Left colon (tissue), 2 donors: ENCODE data around the gene ENOX1. TPM values are rescaled to one million over a fixed set of nuclear protein-coding genes. Genes with fewer than 3 reads are reported as not detected.
A peak's percentile ranks its signal among the peaks of the same experiment; 100 is the strongest.

ENCODE experiments used
- ATAC-seq: fragments of 200-7000 bp; cut with Tn5 transposase; one replicate; pipeline ENCODE4 v1.9.1; 2020; ENCODE audit warnings: mild to moderate bottlenecking, moderate library complexity
- DNase-seq, 2 donors: peaks; one replicate each; pipeline ENCODE4 v3.0.0-alpha.2; 2020
- intact Hi-C, 2 donors: fragments of 100-400 bp; cut with DNase I in 1 of 2; cut with micrococcal nuclease in 1 of 2; formaldehyde crosslinking; loops; one replicate each; pipeline versions ENCODE4 v1.11.2 to v1.14.0; 2022; cut with DNase I, micrococcal nuclease
- total RNA-seq, 2 donors: library from RNA; stranded (reverse); fragmentation: NEBNext Ultra II Directional; extraction: Animal tissue kit (Norgen Biotek cat#: 25700); gene quantifications; one replicate each; pipeline ENCODE4 v1.2.1, GENCODE V29; 2021
- donor health status: DM: no; HTN: no; CAD: no.
- donor health status: DM: yes; HTN: yes; CAD: no.

The ENOX1 gene
- total RNA-seq, 2 donors from 2014 or later, result 0.09 to 0.87 TPM

- DNase-seq (no peak), ATAC-seq (no peak)
- intact Hi-C loops, result no loop called here
These were observed 1.2 kb upstream of the ENOX1 start for GRCh38 chr13:43787997-43788396.

DNA sequence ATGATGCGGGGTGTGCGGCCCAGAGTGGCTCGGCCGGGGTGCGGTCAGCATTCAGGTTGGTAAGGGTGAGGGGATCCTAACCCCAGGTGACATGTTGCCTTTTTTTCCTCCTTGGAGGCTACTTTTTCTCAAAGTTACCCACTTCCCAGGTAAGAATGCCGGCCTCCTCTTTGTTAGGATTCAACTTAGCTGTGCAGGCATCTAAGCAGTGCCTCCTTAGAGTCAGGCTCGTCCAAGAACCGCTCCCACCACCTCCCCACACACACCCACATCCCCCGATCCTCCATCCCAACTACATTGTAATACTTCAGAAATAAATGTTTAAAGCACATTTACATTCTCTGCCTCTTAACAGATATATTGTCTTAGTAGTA is 733 bp upstream of the ENOX1 start:
- intact Hi-C loops, result no loop called here

GRCh38 chr13:43786472-43786765 is 353 bp downstream of the ENOX1 start:
- no peak for DNase-seq
- intact Hi-C loops, result no loop called here
- no peak for ATAC-seq

More for the DNA sequence above, 733 bp upstream of the ENOX1 start:
- ATAC-seq (no peak), DNase-seq (no peak)

GRCh38 chr13:43785650-43786471 is 911 bp downstream of the ENOX1 start:
- ATAC-seq (peak; percentile 65), DNase-seq (peak; percentile 60 to 78)
- intact Hi-C loops, result no loop called here

DNA sequence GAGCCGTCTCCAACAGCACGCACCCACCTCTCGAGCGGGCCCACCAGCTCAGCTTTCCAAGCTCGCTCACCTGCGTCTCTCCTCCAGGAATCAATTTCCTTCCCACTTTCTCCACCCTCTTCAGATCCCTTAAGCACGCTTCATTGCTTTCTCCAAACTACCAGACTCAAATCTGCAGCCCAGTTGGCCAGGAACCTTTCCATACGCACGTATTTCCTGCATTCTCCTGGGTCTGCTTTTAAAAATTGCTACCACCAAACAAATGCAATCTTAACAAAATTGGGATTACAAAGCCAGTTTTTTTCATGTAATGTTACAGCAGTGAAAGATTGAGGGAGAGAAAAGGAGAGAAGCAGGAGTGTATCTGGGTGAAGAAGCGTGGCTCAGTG is 1.5 kb downstream of the ENOX1 start:
- intact Hi-C loops, result no loop called here
- DNase-seq (no peak), ATAC-seq (no peak)

DNA sequence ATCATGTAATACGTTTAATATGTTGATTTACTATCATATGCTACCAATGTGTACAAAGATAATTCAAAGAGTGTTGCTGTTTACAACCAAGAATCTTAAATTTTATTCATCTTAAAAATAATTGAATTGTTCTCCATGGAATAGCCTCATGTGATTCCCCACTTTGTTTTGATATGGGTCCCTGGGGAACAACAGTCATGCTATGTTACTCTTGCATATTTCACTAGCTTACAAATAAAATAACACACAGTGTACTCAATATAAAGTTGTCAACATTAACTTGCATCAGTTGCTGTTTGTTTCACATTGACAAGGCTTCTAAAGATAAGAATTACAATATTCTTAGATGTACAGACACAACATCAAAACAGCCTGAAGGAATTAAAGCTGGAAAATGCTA is 2.3 kb downstream of the ENOX1 start:
- ATAC-seq (no peak), DNase-seq (no peak)
- intact Hi-C loops, result no loop called here

GRCh38 chr13:43783820-43784219 is 3.0 kb downstream of the ENOX1 start:
- ATAC-seq, result no peak
- intact Hi-C loops, result no loop called here
- no peak for DNase-seq

- intact Hi-C loops, result no loop called here
- DNase-seq, result no peak
- no peak for ATAC-seq
These were observed 4.1 kb downstream of the ENOX1 start for GRCh38 chr13:43782686-43783085.

DNA sequence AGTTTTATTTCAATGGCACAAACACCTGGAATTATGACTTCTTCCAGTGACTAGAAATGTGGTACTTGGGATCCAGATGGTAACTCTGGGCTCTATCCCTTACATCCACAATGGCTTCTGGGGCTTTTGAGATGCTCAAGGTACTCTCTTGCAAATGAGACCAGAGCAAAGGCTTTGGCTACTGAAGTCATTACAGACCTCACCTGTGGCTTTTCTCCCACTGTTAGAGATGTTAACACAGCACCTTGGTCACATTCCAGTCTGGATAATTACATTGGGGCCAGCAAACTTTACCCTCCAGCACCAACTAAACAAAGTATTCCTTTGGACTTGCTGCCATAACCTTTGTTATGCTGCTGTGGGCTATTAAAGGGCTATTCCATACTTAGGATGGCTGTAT is 6.1 kb downstream of the ENOX1 start:
- ATAC-seq, result no peak
- intact Hi-C loops, result no loop called here
- no peak for DNase-seq

DNA sequence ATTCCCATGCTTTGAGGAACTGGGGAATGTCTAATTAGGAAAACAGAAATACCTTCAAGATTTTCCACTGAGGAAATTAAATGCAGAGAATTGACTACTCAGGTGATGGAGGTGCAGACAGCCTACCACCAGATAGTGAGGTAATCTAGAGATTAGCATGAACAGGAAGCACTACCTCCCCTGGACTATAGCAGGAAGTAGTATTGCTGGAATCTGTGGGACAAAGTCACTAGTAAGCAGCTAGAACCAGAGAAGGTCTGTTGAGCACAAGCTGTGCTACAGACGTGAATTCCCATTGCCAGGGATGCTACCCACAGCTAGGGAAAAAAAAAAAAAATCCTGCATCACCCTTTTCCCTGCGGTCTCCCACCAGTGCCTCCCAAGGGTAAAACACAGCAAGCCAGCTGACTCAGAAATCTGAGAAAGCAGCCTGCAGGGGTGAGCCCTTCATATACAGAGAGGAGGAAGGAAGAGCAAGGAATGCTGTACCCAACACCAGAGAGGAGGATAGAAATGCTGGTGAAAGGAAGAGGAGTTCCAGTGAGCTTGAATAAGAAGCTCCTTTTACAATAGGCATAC is 10.2 kb downstream of the ENOX1 start:
- intact Hi-C loops, result no loop called here
- ATAC-seq (no peak), DNase-seq (no peak)

DNA sequence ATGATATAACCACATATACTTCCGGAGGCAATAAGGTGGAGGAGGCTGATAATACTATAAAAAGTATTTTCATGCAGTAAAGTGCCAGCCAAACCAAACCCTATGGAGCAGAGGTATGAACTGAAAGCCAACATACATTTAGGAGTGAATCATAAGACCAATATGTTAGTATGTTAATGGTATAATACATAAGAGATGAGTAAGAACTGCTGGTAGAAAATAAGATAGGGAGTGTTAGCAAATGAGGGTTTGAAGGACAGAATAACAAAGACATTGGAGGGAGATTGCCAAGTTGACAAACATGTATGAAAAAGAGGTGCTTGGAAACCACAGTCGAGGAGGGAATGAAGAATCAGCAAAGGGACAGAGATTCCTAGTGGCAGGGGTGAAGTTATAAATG is 10.8 kb downstream of the ENOX1 start:
- no peak for DNase-seq
- intact Hi-C loops, result no loop called here
- ATAC-seq, result no peak

DNA sequence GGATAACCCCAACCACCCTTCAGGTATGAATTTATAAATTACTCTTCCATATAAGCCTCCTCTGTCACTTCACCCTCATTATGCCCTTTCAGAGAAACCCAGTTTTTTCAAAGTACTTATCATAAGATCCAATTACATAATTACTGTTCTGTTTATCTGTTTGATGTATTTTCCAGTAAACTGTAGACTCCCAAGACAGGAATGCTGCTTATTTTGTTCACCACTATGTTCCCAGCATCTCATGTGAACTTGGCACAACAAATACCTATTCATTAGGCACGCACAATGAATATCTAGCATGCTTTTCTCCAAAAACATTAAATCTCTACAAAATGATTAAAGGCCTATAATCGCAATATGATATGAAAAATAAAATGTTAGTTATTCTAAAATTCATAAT is 13.2 kb downstream of the ENOX1 start:
- ATAC-seq (no peak), DNase-seq (no peak)
- intact Hi-C loops, result no loop called here

GRCh38 chr13:43770871-43771270 is 15.9 kb downstream of the ENOX1 start:
- intact Hi-C loops, result no loop called here
- no peak for ATAC-seq

GRCh38 chr13:43769529-43769928 is 17.2 kb downstream of the ENOX1 start:
- DNase-seq (no peak), ATAC-seq (no peak)
- intact Hi-C loops, result no loop called here

More at GRCh38 chr13:43770871-43771270, 15.9 kb downstream of the ENOX1 start:
- DNase-seq, result no peak

DNA sequence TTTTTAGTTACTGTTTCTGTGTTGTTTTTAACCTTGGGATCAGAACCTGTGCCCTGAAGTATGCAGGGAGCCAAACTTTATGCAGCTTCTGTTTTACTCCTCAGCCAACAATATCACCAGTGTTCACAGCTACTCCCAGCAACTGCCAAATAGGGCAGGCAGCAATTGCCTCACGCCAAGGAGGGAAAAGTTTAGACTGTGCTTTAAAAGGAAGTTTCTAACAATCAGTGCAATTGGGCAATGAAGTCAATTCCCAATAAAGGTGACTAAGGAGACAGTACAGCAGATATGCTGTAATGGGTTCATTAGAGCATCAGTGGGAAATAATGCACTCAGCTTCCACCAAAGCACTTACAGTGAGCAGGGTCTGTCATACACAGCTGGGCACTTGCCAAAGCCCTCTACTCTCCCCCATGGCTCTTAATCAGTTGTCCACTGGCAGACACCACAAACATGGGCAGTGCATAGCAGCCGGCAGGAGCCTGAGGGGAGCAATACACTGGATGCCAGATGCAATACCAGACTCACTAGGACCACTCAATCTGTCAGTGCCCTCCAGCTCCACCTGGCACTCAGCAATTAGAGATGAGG is 19.3 kb downstream of the ENOX1 start:
- intact Hi-C loops, result no loop called here
- peak in 1 of 2 donors; percentile 30 for DNase-seq
- no peak for ATAC-seq

DNA sequence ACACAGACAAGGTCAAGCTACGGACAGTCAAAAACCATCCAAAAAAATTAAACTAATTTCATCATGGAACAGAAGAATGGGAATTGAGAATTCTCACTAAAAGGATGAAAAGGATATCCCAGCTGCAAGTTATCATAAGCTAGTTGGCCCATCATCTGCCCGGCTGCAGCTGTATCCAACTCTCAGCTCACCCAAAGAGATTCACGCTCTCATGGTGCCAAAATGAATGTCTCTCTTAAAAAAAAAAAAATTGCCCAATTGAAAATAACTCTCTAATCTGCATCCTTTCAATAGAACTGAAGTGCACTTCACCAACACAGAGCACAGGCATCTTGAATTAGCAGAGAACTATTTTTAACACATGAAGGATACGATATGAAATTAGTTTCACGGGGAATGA is 20.0 kb downstream of the ENOX1 start:
- ATAC-seq, result no peak
- no peak for DNase-seq
- intact Hi-C loops, result no loop called here

GRCh38 chr13:43764349-43764748 is 22.4 kb downstream of the ENOX1 start:
- intact Hi-C loops, result no loop called here
- DNase-seq (no peak), ATAC-seq (no peak)

DNA sequence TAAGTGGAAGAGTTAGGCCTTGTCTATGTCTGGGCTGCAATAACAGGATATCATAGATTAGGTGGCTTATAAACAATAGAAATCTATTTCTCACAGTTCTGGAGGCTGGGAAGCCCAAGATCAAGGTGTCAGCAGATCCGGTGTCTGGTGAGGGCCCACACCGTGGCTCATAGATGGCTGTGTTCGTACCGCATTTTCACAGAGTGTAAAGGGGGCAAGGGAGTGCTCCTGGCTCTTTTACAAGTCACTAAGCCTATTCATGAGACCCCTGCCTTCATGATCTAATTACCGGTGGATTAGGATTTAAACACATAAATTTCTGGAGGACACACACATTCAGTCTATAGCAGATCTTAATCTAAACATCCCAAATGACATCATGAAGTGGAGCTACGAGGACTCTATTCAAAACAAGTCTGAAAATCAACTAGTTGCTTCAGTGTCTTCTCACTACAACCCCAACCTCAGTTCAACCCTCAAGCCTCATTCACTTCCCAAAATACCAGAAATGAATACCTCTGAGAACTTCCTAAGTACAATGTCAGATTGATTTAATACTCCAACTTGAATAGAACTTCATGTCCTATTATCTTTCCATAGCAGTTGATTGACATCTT is 23.5 kb downstream of the ENOX1 start:
- ATAC-seq (no peak), DNase-seq (no peak)
- intact Hi-C loops, result no loop called here

- ATAC-seq, result no peak
- no peak for DNase-seq
- intact Hi-C loops, result no loop called here
These were observed 25.0 kb downstream of the ENOX1 start for GRCh38 chr13:43761616-43762315.

DNA sequence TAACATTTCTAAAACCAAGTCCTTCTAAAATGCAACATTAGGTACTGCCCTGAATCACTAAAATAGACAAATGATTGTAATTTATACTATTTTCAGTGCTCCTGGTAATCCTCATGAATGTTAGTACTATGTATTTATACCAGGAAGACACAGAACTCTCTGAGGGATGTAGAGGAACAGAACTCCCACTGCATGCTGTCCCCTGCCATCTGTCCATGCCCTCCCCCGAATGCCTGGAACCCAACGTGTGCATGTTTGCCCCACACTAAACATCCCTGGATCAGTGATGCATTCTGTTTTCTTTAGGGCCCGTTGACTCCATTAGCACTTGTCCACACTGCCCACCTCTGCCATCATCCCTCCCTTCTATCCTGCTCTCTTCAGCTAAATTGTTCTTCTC is 26.5 kb downstream of the ENOX1 start:
- DNase-seq, result no peak
- intact Hi-C loops, result no loop called here

More for the DNA sequence above, 26.5 kb downstream of the ENOX1 start:
- ATAC-seq, result no peak
